Ishikawa (cell line): ENCODE results near the gene DUSP16.

Experiments
- CEBPB ChIP-seq: IDR thresholded peaks from 2 replicates; pipeline ENCODE4 v1.6.1; 2012
- CREB1 ChIP-seq: IDR thresholded peaks from 2 replicates; pipeline ENCODE4 v1.6.1; 2012; ENCODE audit warnings: low read depth
- EGR1 ChIP-seq: IDR thresholded peaks from 2 replicates; pipeline ENCODE4 v1.6.1; 2012
- EP300 ChIP-seq: IDR thresholded peaks from 2 replicates; pipeline ENCODE4 v1.6.1; 2012; ENCODE audit warnings: borderline replicate concordance
- FOXM1 ChIP-seq: IDR thresholded peaks from 2 replicates; pipeline ENCODE4 v1.6.1; 2012; ENCODE audit warnings: low read depth, borderline replicate concordance
- RAD21 ChIP-seq: IDR thresholded peaks from 2 replicates; pipeline ENCODE4 v1.6.1; 2012; ENCODE audit warnings: low read depth
- TAF1 ChIP-seq: IDR thresholded peaks from 2 replicates; pipeline ENCODE4 v1.6.1; 2012; ENCODE audit warnings: low read depth, mild to moderate bottlenecking
- TCF12 ChIP-seq: IDR thresholded peaks from 2 replicates; pipeline ENCODE4 v1.6.1; 2012; ENCODE audit warnings: low read depth
- TEAD4 ChIP-seq: IDR thresholded peaks from 2 replicates; pipeline ENCODE4 v1.6.1; 2012
- YY1 ChIP-seq: IDR thresholded peaks from 2 replicates; pipeline ENCODE4 v1.6.1; 2012; ENCODE audit warnings: low read depth
- ZBTB7A ChIP-seq: IDR thresholded peaks from 2 replicates; pipeline ENCODE4 v1.6.1; 2012; ENCODE audit warnings: low read depth
- TF ChIP-seq, protein P1 (sequence below): IDR thresholded peaks from 2 replicates; pipeline ENCODE4 v1.6.1; 2012
- TF ChIP-seq, protein P2 (sequence below): IDR thresholded peaks from 2 replicates; pipeline ENCODE4 v1.6.1; 2012; ENCODE audit warnings: low read depth, mild to moderate bottlenecking
- TF ChIP-seq, protein P3 (sequence below): IDR thresholded peaks from 2 replicates; pipeline ENCODE4 v1.6.1; 2012

Gene DUSP16

DNA sequence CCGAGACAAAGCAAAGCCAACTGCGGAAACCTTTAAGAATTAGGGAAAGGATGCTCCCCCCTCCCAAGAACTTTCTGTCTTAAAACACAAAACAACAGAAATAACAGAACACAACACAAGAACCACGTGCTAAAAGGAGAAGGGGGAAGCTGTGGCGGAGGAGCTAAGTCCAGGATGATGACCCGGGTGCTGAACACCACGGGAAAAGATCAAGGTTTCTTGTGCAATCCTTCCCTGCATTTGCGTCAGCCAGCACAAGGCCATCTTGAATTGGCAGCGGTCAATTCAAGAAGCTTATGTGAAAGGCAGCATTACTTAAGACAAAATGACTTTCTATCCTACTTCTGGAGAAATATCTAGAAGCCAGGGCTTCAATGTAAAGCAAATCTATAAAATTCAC lies 38.0 kb upstream of the DUSP16 start:
- TF ChIP-seq YY1 (no peak), TCF12 (no peak), CEBPB (peak; percentile 33; the same call in 1 of the 2 replicates), FOXM1 (no peak), ZBTB7A (no peak)
- TF ChIP-seq, protein P1, sequence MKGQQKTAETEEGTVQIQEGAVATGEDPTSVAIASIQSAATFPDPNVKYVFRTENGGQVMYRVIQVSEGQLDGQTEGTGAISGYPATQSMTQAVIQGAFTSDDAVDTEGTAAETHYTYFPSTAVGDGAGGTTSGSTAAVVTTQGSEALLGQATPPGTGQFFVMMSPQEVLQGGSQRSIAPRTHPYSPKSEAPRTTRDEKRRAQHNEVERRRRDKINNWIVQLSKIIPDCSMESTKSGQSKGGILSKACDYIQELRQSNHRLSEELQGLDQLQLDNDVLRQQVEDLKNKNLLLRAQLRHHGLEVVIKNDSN, result no peak

DNA sequence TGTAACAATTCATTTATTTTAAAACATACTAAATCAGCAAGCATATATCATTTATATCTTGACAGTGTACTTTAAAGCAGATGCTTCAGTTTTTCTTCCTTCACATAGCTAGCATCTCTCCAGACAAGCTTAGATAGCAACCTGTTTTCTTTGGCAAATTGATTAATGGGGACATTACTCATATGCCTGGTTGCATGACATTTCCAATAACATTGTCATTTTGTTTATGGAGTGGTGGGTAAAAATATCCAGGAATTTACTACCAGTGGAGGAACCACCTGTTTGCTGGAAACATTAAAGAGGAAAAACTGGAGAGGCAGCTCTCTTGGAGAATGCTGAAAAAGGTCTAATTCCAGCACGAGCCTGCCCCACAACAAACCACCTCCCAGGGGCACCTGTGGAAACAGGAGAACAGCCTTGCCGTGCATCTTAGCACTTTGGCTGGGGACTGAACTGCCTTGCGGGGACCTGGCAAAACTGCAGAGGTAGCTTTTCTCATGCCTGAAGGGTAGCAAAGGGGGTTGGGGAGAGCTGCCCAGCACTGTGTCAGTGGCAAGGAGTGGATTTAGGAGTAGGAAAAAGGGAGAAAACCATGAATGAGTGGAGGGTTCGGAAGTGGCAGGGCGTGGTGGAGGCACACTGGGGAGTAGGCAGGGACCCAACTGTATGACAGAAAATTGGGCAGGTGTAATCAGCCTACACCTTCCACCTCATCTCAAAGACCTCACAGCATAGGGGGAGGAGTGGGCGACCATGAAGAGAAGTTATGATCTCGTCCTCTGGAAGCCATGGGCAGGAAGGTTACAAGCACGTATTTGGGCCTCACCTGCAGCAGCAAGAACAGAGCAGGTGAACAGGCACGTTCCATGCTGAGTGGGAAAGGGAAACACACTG lies 37.3 kb upstream of the DUSP16 start:
- TF ChIP-seq, protein P2, sequence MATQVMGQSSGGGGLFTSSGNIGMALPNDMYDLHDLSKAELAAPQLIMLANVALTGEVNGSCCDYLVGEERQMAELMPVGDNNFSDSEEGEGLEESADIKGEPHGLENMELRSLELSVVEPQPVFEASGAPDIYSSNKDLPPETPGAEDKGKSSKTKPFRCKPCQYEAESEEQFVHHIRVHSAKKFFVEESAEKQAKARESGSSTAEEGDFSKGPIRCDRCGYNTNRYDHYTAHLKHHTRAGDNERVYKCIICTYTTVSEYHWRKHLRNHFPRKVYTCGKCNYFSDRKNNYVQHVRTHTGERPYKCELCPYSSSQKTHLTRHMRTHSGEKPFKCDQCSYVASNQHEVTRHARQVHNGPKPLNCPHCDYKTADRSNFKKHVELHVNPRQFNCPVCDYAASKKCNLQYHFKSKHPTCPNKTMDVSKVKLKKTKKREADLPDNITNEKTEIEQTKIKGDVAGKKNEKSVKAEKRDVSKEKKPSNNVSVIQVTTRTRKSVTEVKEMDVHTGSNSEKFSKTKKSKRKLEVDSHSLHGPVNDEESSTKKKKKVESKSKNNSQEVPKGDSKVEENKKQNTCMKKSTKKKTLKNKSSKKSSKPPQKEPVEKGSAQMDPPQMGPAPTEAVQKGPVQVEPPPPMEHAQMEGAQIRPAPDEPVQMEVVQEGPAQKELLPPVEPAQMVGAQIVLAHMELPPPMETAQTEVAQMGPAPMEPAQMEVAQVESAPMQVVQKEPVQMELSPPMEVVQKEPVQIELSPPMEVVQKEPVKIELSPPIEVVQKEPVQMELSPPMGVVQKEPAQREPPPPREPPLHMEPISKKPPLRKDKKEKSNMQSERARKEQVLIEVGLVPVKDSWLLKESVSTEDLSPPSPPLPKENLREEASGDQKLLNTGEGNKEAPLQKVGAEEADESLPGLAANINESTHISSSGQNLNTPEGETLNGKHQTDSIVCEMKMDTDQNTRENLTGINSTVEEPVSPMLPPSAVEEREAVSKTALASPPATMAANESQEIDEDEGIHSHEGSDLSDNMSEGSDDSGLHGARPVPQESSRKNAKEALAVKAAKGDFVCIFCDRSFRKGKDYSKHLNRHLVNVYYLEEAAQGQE, result no peak
- TF ChIP-seq EP300, result no peak
- TF ChIP-seq, protein P1, result no peak

DNA sequence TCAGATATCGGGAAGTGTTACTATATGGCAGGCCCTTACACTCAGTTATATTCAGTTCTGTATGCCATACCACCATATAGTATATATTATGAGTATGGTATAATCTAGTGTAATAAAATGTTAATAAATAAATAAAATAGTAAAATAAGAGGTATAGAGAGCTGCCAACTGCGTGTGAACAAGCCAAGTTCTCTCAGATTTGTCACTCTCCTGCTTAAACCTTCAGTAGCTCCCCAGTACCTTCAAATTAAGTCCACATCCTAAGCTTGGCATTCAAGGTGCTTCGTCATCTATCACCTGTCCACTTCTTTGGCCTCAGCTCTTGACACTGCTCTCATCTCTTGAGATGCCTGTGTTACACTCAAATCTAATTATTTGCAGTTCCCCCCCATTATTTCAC lies 36.2 kb upstream of the DUSP16 start:
- TF ChIP-seq CREB1 (no peak), TCF12 (no peak), FOXM1 (no peak)
- TF ChIP-seq, protein P3, sequence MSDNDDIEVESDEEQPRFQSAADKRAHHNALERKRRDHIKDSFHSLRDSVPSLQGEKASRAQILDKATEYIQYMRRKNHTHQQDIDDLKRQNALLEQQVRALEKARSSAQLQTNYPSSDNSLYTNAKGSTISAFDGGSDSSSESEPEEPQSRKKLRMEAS, result no peak
- TF ChIP-seq, protein P2, result no peak

DNA sequence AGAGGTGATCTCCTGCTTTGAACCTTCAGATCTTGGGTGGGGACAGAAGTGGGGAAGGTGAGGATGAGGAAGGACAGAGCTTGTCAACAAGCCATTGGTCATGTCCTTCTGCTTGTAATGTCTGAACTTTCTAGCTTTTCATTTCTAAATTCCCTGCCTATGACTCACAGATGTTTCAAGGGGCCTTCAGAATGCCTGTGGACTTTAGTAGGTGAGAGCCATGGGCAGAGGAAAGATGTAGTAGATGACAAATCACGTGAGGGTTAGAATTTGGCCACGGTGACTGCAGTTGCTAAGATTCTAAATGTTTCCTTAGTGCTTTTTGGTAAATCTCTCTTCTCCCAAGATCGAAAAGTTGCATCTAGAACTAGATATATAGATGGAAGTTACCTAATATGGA lies 30.3 kb upstream of the DUSP16 start:
- TF ChIP-seq, protein P1, result peak; percentile 67
- TF ChIP-seq TEAD4, result peak; percentile 37; the same call in 1 of the 2 replicates
- TF ChIP-seq, protein P2, result no peak

DNA sequence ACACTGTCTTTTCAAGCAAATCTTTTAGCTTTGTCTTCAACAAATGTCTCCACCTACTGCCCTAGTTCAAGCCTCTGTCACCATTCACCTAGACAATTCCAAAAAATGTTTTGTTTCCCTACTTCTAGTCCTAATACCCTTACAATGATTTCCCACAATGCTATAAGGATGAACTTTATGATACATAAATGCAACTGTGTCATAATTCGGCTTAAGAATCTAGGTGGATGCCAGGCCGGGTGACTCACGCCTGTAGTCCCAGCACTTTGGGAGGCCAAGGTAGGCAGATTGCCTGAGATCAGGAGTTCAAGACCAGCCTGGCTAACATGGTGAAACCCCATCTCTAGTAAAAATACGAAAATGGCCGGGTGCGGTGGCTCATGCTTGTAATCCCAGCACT lies 28.3 kb upstream of the DUSP16 start:
- no peak for TF ChIP-seq TAF1
- no peak for TF ChIP-seq EGR1
- TF ChIP-seq RAD21, result no peak
- no peak for TF ChIP-seq TCF12
- TF ChIP-seq, protein P1, result no peak
- no peak for TF ChIP-seq FOXM1
- TF ChIP-seq CREB1, result no peak
- TF ChIP-seq, protein P3, result no peak
- no peak for TF ChIP-seq TEAD4
- no peak for TF ChIP-seq EP300
